HG03280 (cell line): ENCODE results near the gene PDZD2.

ENCODE experiments used
- ATAC-seq: cut with Tn5 transposase; IDR thresholded peaks from one replicate; pipeline ENCODE4 v1.9.1; 2021; ENCODE audit warnings: mild to moderate bottlenecking, moderate library complexity; ENCODE audit not compliant: unreplicated experiment

PDZD2 gene

GRCh38 chr5:31637851-31638250, 1.1 kb upstream of the PDZD2 start:
- no peak for ATAC-seq

GRCh38 chr5:31638345-31638744, 586 bp upstream of the PDZD2 start:
- peak; percentile 4 for ATAC-seq

- ATAC-seq = no peak
Observed at GRCh38 chr5:31639481-31640411, 815 bp downstream of the PDZD2 start.

GRCh38 chr5:31640573-31640972, 1.6 kb downstream of the PDZD2 start:
- ATAC-seq = no peak

GRCh38 chr5:31641059-31641458, 2.1 kb downstream of the PDZD2 start:
- ATAC-seq = no peak

GRCh38 chr5:31641575-31641974, 2.6 kb downstream of the PDZD2 start:
- no peak for ATAC-seq

GRCh38 chr5:31645420-31646081, 6.6 kb downstream of the PDZD2 start:
- ATAC-seq = no peak

- ATAC-seq = no peak
Observed at GRCh38 chr5:31648326-31648725, 9.4 kb downstream of the PDZD2 start.

- ATAC-seq = no peak
Observed at GRCh38 chr5:31651241-31651640, 12.3 kb downstream of the PDZD2 start.

- ATAC-seq = no peak
Observed at GRCh38 chr5:31655491-31655890, 16.6 kb downstream of the PDZD2 start.

- no peak for ATAC-seq
Observed at GRCh38 chr5:31656806-31657205, 17.9 kb downstream of the PDZD2 start.

- ATAC-seq = no peak
Observed at GRCh38 chr5:31657315-31657979, 18.5 kb downstream of the PDZD2 start.

- no peak for ATAC-seq
Observed at GRCh38 chr5:31661257-31661656, 22.3 kb downstream of the PDZD2 start.

GRCh38 chr5:31663519-31663918, 24.6 kb downstream of the PDZD2 start:
- ATAC-seq = no peak

GRCh38 chr5:31664566-31664965, 25.6 kb downstream of the PDZD2 start:
- ATAC-seq = no peak

GRCh38 chr5:31671339-31671741, 32.4 kb downstream of the PDZD2 start:
- ATAC-seq = no peak

- no peak for ATAC-seq
Observed at GRCh38 chr5:31674371-31674951, 35.5 kb downstream of the PDZD2 start.

- no peak for ATAC-seq
Observed at GRCh38 chr5:31675472-31675871, 36.5 kb downstream of the PDZD2 start.

GRCh38 chr5:31678180-31678579, 39.2 kb downstream of the PDZD2 start:
- ATAC-seq = no peak

- no peak for ATAC-seq
Observed at GRCh38 chr5:31680528-31680927, 41.6 kb downstream of the PDZD2 start.

- ATAC-seq = no peak
Observed at GRCh38 chr5:31682025-31682424, 43.1 kb downstream of the PDZD2 start.
